Right lobe of liver (tissue), 6 donors: ENCODE results near the gene VGF. TPM values are rescaled to one million over a fixed set of nuclear protein-coding genes. Genes with fewer than 3 reads are reported as not detected.

Source experiments
- ATAC-seq, 4 donors: fragments of 200-7000 bp; cut with Tn5 transposase; one replicate each; pipeline ENCODE4 v1.9.1; 2020; ENCODE audit warnings: mild to moderate bottlenecking in 4 of 4, moderate library complexity in 4 of 4
- DNase-seq, 3 donors: peaks; one replicate each; pipeline ENCODE4 v3.0.0-alpha.2; 2020
- H3K27ac ChIP-seq, 3 donors: fragments of 200-600 bp; one replicate each; pipeline ENCODE4 v1.8.0; 2022
- H3K27me3 ChIP-seq, 2 donors: fragments of 200-600 bp; one replicate each; pipeline ENCODE4 v1.8.0; 2022
- H3K36me3 ChIP-seq, 4 donors: fragments of 200-600 bp; sonication (generic) in 1 of 4; one replicate each; pipeline versions ENCODE4 v1.5.1 to v1.8.0; 2017 to 2022; ENCODE audit warnings: control low read depth in 1 of 4
- H3K4me1 ChIP-seq, 4 donors: fragments of 200-600 bp; sonication (generic) in 1 of 4; one replicate each; pipeline versions ENCODE4 v1.5.1 to v1.8.0; 2017 to 2022; ENCODE audit warnings: control low read depth in 1 of 4
- H3K4me3 ChIP-seq, 3 donors: fragments of 200-600 bp; one replicate each; pipeline ENCODE4 v1.8.0; 2022
- H3K9me3 ChIP-seq, 4 donors: fragments of 200-600 bp; sonication (generic) in 1 of 4; one replicate each; pipeline versions ENCODE4 v1.5.1 to v1.8.0; 2017 to 2022; ENCODE audit warnings: control low read depth in 1 of 4
- CTCF ChIP-seq, 4 donors: fragments of 200-600 bp in 3 of 4; fragments of 450-650 bp in 1 of 4; IDR thresholded peaks; one replicate each; pipeline versions ENCODE4 v1.5.1 to v1.8.0; 2016 to 2022; ENCODE audit warnings: antibody characterized with exemption in 4 of 4, mild to moderate bottlenecking in 2 of 4
- POLR2A ChIP-seq: fragments of 450-650 bp; IDR thresholded peaks from one replicate; pipeline ENCODE4 v1.6.1; 2017; ENCODE audit warnings: antibody characterized with exemption, mild to moderate bottlenecking
- WGBS: methylation state at CpG from one replicate; pipeline ENCODE4 v1.1.6; 2018; ENCODE audit warnings: low coverage, low lambda C conversion rate; ENCODE audit not compliant: insufficient coverage; ENCODE audit errors: missing lambda C conversion rate; 5-methylcytosine and 5-hydroxymethylcytosine counted together
- intact Hi-C, 2 donors: fragments of 100-400 bp; cut with DNase I; formaldehyde crosslinking; loops; one replicate each; pipeline versions ENCODE4 v1.11.2 to v1.14.1; 2022
- total RNA-seq, 6 experiments: library from RNA; depleted of rRNA in 2 of 6; stranded (reverse); fragments of >200 nt in 2 of 6; fragmentation: NEBNext Ultra II Directional in 3 of 6; extraction: Animal tissue kit (Norgen Biotek cat#: 25700) in 3 of 6; gene quantifications; one replicate each; pipeline versions ENCODE4 v1.1.0 to v1.2.4, GENCODE V29; 2016 to 2023
- donor health status: DM: no; HTN: yes; CAD: no.
- donor health status: DM: no; HTN: no; CAD: no.
- donor health status: DM: no; HTN: no; CAD: no.
- donor health status: DM: no; HTN: yes; CAD: no.
- donor health status: DM: no; HTN: yes; CAD: no.

VGF gene
- total RNA-seq, 6 experiments from 2014 or later = not detected

- H3K27me3 ChIP-seq = no peaks in the 10 kb centered on the region
- peaks cover 0 to 2% (median 0%) of the 10 kb centered on the region in 4 donors for H3K36me3 ChIP-seq
- ATAC-seq (no peak), DNase-seq (no peak)
- H3K4me1 ChIP-seq = peaks cover 0 to 14% (median 0%) of the 10 kb centered on the region in 4 donors
- TF ChIP-seq POLR2A = no peak
- H3K9me3 ChIP-seq = no peaks in the 10 kb centered on the region
- H3K27ac ChIP-seq = no peak overlapping the region
- H3K4me3 ChIP-seq = no peak overlapping the region
- intact Hi-C loops = no loop called here
- WGBS = 29% methylated on average over 7 of the region's 14 CpGs
Measured at GRCh38 chr7:101156866-101157589, 8.3 kb downstream of the VGF start.

GRCh38 chr7:101156277-101156676, 9.1 kb downstream of the VGF start:
- intact Hi-C loops = no loop called here
- Histone ChIP-seq H3K9me3 (no peaks in the 10 kb centered on the region), H3K36me3 (peaks cover 0 to 2% (median 0%) of the 10 kb centered on the region in 4 donors), H3K4me1 (peaks cover 0 to 14% (median 0%) of the 10 kb centered on the region in 4 donors), H3K27ac (no peak overlapping the region), H3K27me3 (no peaks in the 10 kb centered on the region), H3K4me3 (no peak overlapping the region)
- no peak for ATAC-seq
- DNase-seq = no peak
- 92% methylated on average over 4 of the region's 6 CpGs for WGBS
- TF ChIP-seq POLR2A (no peak), CTCF (IDR thresholded peaks at IDR 0.05) (no peak)

- 49% methylated on average over 4 of the region's 4 CpGs for WGBS
- DNase-seq (no peak), ATAC-seq (no peak)
- Histone ChIP-seq H3K4me3 (peak overlapping the region; percentile 71 to 84 (median 75)), H3K27me3 (no peaks in the 10 kb centered on the region), H3K9me3 (no peaks in the 10 kb centered on the region), H3K27ac (no peak overlapping the region), H3K36me3 (peaks cover 0 to 2% (median 0%) of the 10 kb centered on the region in 4 donors), H3K4me1 (peaks cover 0 to 14% (median 0%) of the 10 kb centered on the region in 4 donors)
- TF ChIP-seq POLR2A (no peak), CTCF (IDR thresholded peaks at IDR 0.05) (no peak)
- intact Hi-C loops = no loop called here
Measured at GRCh38 chr7:101155303-101155702, 10.1 kb downstream of the VGF start.

GRCh38 chr7:101154693-101155102, 10.7 kb downstream of the VGF start:
- intact Hi-C loops = no loop called here
- H3K4me1 ChIP-seq = peaks cover 0 to 14% (median 0%) of the 10 kb centered on the region in 4 donors
- H3K9me3 ChIP-seq = no peaks in the 10 kb centered on the region
- peak; percentile 32 to 46 (median 34) for ATAC-seq
- H3K4me3 ChIP-seq = peak overlapping the region; percentile 71 to 84 (median 75)
- no peak for TF ChIP-seq POLR2A
- TF ChIP-seq CTCF (IDR thresholded peaks at IDR 0.05) = no peak
- no peaks in the 10 kb centered on the region for H3K27me3 ChIP-seq
- no peak overlapping the region for H3K27ac ChIP-seq
- H3K36me3 ChIP-seq = peaks cover 0 to 2% (median 0%) of the 10 kb centered on the region in 4 donors
- WGBS = 0% methylated on average over 12 of the region's 34 CpGs
- DNase-seq = no peak

GRCh38 chr7:101153969-101154692, 11.2 kb downstream of the VGF start, which contains the start of gene AP1S1:
Gene AP1S1 (plus strand): TSS chr7:101154476. CDS start chr7:101154515, 39 bp downstream.
- intact Hi-C loops = no loop called here

More at GRCh38 chr7:101153969-101154692, 11.2 kb downstream of the VGF start, which contains the start of gene AP1S1:
- H3K36me3 ChIP-seq = peaks cover 0 to 2% (median 0%) of the 10 kb centered on the region in 4 donors
- ATAC-seq (peak; percentile 96 to 98 (median 98)), DNase-seq (peak; percentile 96 to 97 (median 96))
- H3K27ac ChIP-seq = no peak within 1 kb of the TSS
- no peaks in the 10 kb centered on the region for H3K9me3 ChIP-seq
- TF ChIP-seq POLR2A = no peak
- TF ChIP-seq CTCF (IDR thresholded peaks at IDR 0.05) = no peak
- 3% methylated on average over 30 of the region's 51 CpGs for WGBS
- H3K4me1 ChIP-seq = peaks cover 0 to 14% (median 0%) of the 10 kb centered on the region in 4 donors
- no peaks in the 10 kb centered on the region for H3K27me3 ChIP-seq
- H3K4me3 ChIP-seq = peak within 1 kb of the TSS; percentile 71 to 84 (median 75)
